ENCODE results near the gene POU3F1. TPM values are rescaled to one million over a fixed set of nuclear protein-coding genes. Genes with fewer than 3 reads are reported as not detected.

The POU3F1 gene
- total and polyA plus RNA-seq, 10 of the 15 experiments (the other 5 are each of a cell fraction or from before 2014, with no cell fraction given), result 0.04 to 0.53 (median 0.10) TPM; not detected in 3

- CTCF ChIA-PET, result interaction anchor here (0.9 to 3.9 kb wide), 6 partner anchors 9 to 37 kb away, joined by 3 to 71 read pairs (median 12); no protein-coding TSS in a partner anchor
- FAIRE-seq (no peak), ATAC-seq (no peak), DNase-seq (ENCODE audit: low read depth, low spot score) (no peak)
- H3K4me2 ChIP-seq (ENCODE audit: control insufficient read depth, insufficient read depth), result no peak overlapping the region
- no peak overlapping the region for H3K9ac ChIP-seq (ENCODE audit: control insufficient read depth, insufficient read depth, low read length)
- H3K27me3 ChIP-seq (replicated peaks in 1 of 2; ENCODE audit: control insufficient read depth in 2 of 2, insufficient read depth in 2 of 2, low read length in 1 of 2), result no peaks in the 10 kb centered on the region
- POLR2A ChIA-PET, result interaction anchor here (0.6 to 3.2 kb wide), 5 partner anchors 8 to 413 kb away, joined by 3 to 13 read pairs (median 7); no protein-coding TSS in a partner anchor
- H2AFZ ChIP-seq (ENCODE audit: control insufficient read depth, low read depth, low read length), result no peak overlapping the region
- no peaks in the 10 kb centered on the region for H3K79me2 ChIP-seq (ENCODE audit: control insufficient read depth, insufficient read depth, low read length)
- in situ Hi-C loops (cut with MboI) (no loop called here), intact Hi-C loops (cut with micrococcal nuclease; ENCODE audit: unreplicated experiment) (loop anchor here (5.0 kb wide), 1 partner anchor 109 kb away; no protein-coding TSS in a partner anchor)
- H3K9me3 ChIP-seq (replicated peaks; ENCODE audit: control insufficient read depth, insufficient read depth, low read length), result no peaks in the 10 kb centered on the region
- H3K27ac ChIP-seq (ENCODE audit: control insufficient read depth, insufficient read depth), result no peak overlapping the region
- TF ChIP-seq CHD1 (IDR thresholded peaks at IDR 0.05; ENCODE audit: low read depth, low read length), result no peak
- TF ChIP-seq CBFB (IDR thresholded peaks at IDR 0.05; ENCODE audit: low read depth), result no peak
- TF ChIP-seq, protein P1, sequence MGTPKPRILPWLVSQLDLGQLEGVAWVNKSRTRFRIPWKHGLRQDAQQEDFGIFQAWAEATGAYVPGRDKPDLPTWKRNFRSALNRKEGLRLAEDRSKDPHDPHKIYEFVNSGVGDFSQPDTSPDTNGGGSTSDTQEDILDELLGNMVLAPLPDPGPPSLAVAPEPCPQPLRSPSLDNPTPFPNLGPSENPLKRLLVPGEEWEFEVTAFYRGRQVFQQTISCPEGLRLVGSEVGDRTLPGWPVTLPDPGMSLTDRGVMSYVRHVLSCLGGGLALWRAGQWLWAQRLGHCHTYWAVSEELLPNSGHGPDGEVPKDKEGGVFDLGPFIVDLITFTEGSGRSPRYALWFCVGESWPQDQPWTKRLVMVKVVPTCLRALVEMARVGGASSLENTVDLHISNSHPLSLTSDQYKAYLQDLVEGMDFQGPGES (IDR thresholded peaks at IDR 0.05), result no peak
- no peak for TF ChIP-seq SMC3 (IDR thresholded peaks at IDR 0.05; ENCODE audit: borderline replicate concordance, low read length)
- no peak for TF ChIP-seq RAD51 (IDR thresholded peaks at IDR 0.05)
- TF ChIP-seq BCL11A (IDR thresholded peaks at IDR 0.05; ENCODE audit: low read depth, low read length), result no peak
- no peak for TF ChIP-seq ATF2 (IDR thresholded peaks at IDR 0.05; ENCODE audit: low read length)
- no peak for TF ChIP-seq RUNX3 (IDR thresholded peaks at IDR 0.05; ENCODE audit: low read length)
- TF ChIP-seq CEBPZ (IDR thresholded peaks at IDR 0.05; ENCODE audit: low read depth, low read length), result no peak
- no peaks in the 10 kb centered on the region for H4K20me1 ChIP-seq (ENCODE audit: control insufficient read depth, insufficient read depth)
- RAD21 ChIA-PET (ENCODE audit: unreplicated experiment), result interaction anchor here (1.3 to 8.9 kb wide), 6 partner anchors 8 to 110 kb away, joined by 3 to 73 read pairs (median 28); no protein-coding TSS in a partner anchor
- WGBS (ENCODE audit: insufficient coverage, insufficient replicate concordance, low lambda C conversion rate, missing lambda C conversion rate), result 74% methylated on average over 4 of the region's 5 CpGs
- H3K4me1 ChIP-seq (ENCODE audit: control insufficient read depth, insufficient read depth, low read length), result peaks cover 15% of the 10 kb centered on the region
- SMC1A ChIA-PET (ENCODE audit: uncharacterized antibody, unreplicated experiment), result interaction anchor here (1.1 to 4.3 kb wide), 8 partner anchors 8 to 110 kb away, joined by 3 to 51 read pairs (median 8); partner anchors contain the start of gene POU3F1
- no TSS peak for BruUV-seq (replicated peaks)
- no peak overlapping the region for H3K4me3 ChIP-seq
- H3K36me3 ChIP-seq (ENCODE audit: control insufficient read depth in 2 of 2, insufficient read depth in 2 of 2, low read length in 1 of 2), result no peaks in the 10 kb centered on the region
Observed at GRCh38 chr1:38063616-38064015, 17.0 kb upstream of the POU3F1 start.

Measured in GM12878 (cell line).